Effector memory CD4-positive, alpha-beta T cell (primary cell): ENCODE data around the gene AKAP1.
A peak's percentile ranks its signal among the peaks of the same experiment; 100 is the strongest.

Experiments used
- DNase-seq, 3 donors: peaks; one replicate each; pipeline ENCODE4 v3.0.0-alpha.2; 2020
- H3K27ac ChIP-seq: 2 replicates; pipeline ENCODE4 v1.7.0; 2013; ENCODE audit warnings: mild to moderate bottlenecking, low read length, moderate library complexity; ENCODE audit not compliant: insufficient read depth, poor library complexity, severe bottlenecking
- H3K27me3 ChIP-seq: replicated peaks from 2 replicates; pipeline ENCODE4 v1.7.0; 2013; ENCODE audit warnings: mild to moderate bottlenecking, low read length; ENCODE audit not compliant: insufficient read depth, control insufficient read depth, poor library complexity, severe bottlenecking
- H3K36me3 ChIP-seq: 2 replicates; pipeline ENCODE4 v1.7.0; 2013; ENCODE audit warnings: mild to moderate bottlenecking, low read length, moderate library complexity; ENCODE audit not compliant: control insufficient read depth, insufficient read depth
- H3K4me1 ChIP-seq: 2 replicates; pipeline ENCODE4 v1.7.0; 2013; ENCODE audit warnings: low read length, mild to moderate bottlenecking; ENCODE audit not compliant: control insufficient read depth, insufficient read depth, poor library complexity, severe bottlenecking
- H3K4me3 ChIP-seq: 2 replicates; pipeline ENCODE4 v1.7.0; 2013; ENCODE audit warnings: low read length, low read depth, mild to moderate bottlenecking; ENCODE audit not compliant: insufficient read depth, poor library complexity, severe bottlenecking
- H3K9me3 ChIP-seq: 2 replicates; pipeline ENCODE4 v1.7.0; 2013; ENCODE audit warnings: mild to moderate bottlenecking, low read length, moderate library complexity; ENCODE audit not compliant: control insufficient read depth

The AKAP1 gene

GRCh38 chr17:57075193-57075592 lies 9.9 kb upstream of the AKAP1 start:
- H3K4me3 ChIP-seq: no peak overlapping the region

DNA sequence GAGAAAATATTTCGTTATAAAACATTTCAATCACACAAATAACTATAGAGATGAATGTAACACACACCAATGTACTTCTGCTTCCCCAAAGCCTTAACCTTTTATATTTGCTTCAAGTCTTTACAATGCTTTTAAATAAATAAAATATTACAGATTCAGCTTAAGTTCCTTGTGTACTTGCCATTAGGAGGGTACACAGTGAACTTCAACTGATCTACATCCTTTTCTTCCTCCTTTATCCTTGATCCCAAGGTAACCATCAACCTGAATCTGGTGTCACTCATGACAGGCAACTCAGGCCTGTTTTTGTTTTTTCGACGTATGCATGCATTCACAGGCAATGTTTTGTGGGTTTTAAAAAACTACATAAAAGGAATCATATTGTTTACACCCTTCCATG lies 9.3 kb upstream of the AKAP1 start:
- H3K4me3 ChIP-seq: no peak overlapping the region
- no peaks in the 10 kb centered on the region for H3K4me1 ChIP-seq
- no peaks in the 10 kb centered on the region for H3K9me3 ChIP-seq
- H3K36me3 ChIP-seq: no peaks in the 10 kb centered on the region
- DNase-seq: no peak
- no peak overlapping the region for H3K27ac ChIP-seq
- no peaks in the 10 kb centered on the region for H3K27me3 ChIP-seq

More at GRCh38 chr17:57075193-57075592, 9.9 kb upstream of the AKAP1 start:
- no peak for DNase-seq
- H3K9me3 ChIP-seq: no peaks in the 10 kb centered on the region
- no peaks in the 10 kb centered on the region for H3K4me1 ChIP-seq
- H3K27me3 ChIP-seq: no peaks in the 10 kb centered on the region
- no peak overlapping the region for H3K27ac ChIP-seq
- no peaks in the 10 kb centered on the region for H3K36me3 ChIP-seq

- no peak for DNase-seq
- H3K9me3 ChIP-seq: no peaks in the 10 kb centered on the region
- H3K27ac ChIP-seq: no peak overlapping the region
- no peaks in the 10 kb centered on the region for H3K4me1 ChIP-seq
- no peaks in the 10 kb centered on the region for H3K27me3 ChIP-seq
- H3K36me3 ChIP-seq: no peaks in the 10 kb centered on the region
- no peak overlapping the region for H3K4me3 ChIP-seq
These were observed 8.0 kb upstream of the AKAP1 start for GRCh38 chr17:57077000-57077399.

GRCh38 chr17:57078274-57078673 lies 6.8 kb upstream of the AKAP1 start:
- no peaks in the 10 kb centered on the region for H3K4me1 ChIP-seq
- no peaks in the 10 kb centered on the region for H3K9me3 ChIP-seq
- H3K27me3 ChIP-seq: no peaks in the 10 kb centered on the region
- H3K4me3 ChIP-seq: no peak overlapping the region
- DNase-seq: no peak
- no peak overlapping the region for H3K27ac ChIP-seq
- no peaks in the 10 kb centered on the region for H3K36me3 ChIP-seq

DNA sequence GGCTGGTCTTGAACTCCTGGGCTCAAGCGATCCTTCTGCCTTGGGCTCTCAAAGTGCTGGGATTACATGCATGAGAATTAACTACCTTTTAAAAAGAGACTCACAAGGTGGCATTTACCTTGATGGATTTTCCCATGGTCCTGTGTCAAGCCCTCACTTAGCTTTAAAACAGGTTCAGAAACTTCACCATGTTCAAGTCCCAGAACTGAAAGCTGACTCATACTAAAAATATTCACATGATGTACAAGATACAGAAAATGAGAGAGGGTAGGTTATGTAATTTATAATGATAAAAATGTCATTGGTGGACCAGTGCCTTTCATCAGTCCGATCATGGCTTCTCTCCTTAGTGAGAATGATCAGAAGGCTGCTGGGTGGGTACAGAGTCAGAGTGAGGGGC lies 4.3 kb upstream of the AKAP1 start:
- H3K4me3 ChIP-seq: no peak overlapping the region
- H3K27ac ChIP-seq: no peak overlapping the region
- H3K27me3 ChIP-seq: no peaks in the 10 kb centered on the region
- DNase-seq: no peak
- peaks cover 3% of the 10 kb centered on the region for H3K4me1 ChIP-seq
- no peaks in the 10 kb centered on the region for H3K9me3 ChIP-seq
- no peaks in the 10 kb centered on the region for H3K36me3 ChIP-seq

DNA sequence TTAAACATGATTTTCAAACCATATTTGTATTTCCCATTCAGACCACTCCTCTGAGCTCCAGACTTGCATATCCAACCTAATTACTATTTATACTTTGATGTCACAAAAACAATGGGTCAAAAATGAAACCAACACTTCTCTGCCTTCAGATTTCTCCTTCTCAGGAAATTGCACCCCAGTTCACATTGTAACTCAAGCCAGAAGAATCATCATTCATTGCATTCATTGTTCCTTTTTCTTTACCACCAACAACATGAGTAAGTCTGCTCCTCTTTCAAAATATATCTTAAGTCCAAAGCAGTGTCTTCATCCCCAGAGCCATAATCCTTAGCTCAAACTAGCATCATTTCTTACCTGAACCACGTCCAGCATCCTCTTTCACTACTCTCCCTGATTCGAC lies 2.6 kb upstream of the AKAP1 start:
- Histone ChIP-seq H3K27me3 (no peaks in the 10 kb centered on the region), H3K27ac (no peak overlapping the region), H3K4me3 (no peak overlapping the region), H3K36me3 (no peaks in the 10 kb centered on the region), H3K9me3 (no peaks in the 10 kb centered on the region), H3K4me1 (peaks cover 9% of the 10 kb centered on the region)
- no peak for DNase-seq

DNA sequence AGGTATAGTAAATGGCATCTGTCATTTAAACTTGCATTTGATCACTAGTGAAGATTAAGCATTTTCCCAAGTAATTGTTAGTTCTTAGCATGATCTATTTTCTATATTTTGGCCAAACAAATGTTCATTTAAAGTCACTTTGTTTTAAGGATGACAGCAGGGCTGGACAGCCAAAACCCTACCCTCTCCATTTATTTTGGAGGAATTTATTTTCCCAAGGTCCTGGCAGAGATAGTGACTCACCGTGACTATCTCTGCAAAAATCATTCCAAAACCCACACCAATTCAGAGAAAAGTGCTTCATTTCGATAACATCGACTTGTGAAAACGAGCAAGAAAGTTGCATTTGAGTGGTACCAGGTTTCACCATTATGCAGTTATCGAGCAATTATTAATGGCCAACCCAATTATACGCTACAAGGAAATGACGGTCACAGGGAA lies 665 bp upstream of the AKAP1 start:
- peaks cover 9% of the 10 kb centered on the region for H3K4me1 ChIP-seq
- peak overlapping the region; percentile 82 for H3K4me3 ChIP-seq
- no peaks in the 10 kb centered on the region for H3K36me3 ChIP-seq
- DNase-seq: no peak
- peak overlapping the region; percentile 96 for H3K27ac ChIP-seq
- H3K27me3 ChIP-seq: no peaks in the 10 kb centered on the region
- no peaks in the 10 kb centered on the region for H3K9me3 ChIP-seq

- no peaks in the 10 kb centered on the region for H3K36me3 ChIP-seq
- no peaks in the 10 kb centered on the region for H3K9me3 ChIP-seq
- H3K4me1 ChIP-seq: peaks cover 9% of the 10 kb centered on the region
- H3K27ac ChIP-seq: peak overlapping the region; percentile 75
- H3K4me3 ChIP-seq: peak overlapping the region; percentile 76
- peak; percentile 38 to 51 (median 45) for DNase-seq
- H3K27me3 ChIP-seq: no peaks in the 10 kb centered on the region
These were observed 512 bp downstream of the AKAP1 start for GRCh38 chr17:57085448-57086068.

DNA sequence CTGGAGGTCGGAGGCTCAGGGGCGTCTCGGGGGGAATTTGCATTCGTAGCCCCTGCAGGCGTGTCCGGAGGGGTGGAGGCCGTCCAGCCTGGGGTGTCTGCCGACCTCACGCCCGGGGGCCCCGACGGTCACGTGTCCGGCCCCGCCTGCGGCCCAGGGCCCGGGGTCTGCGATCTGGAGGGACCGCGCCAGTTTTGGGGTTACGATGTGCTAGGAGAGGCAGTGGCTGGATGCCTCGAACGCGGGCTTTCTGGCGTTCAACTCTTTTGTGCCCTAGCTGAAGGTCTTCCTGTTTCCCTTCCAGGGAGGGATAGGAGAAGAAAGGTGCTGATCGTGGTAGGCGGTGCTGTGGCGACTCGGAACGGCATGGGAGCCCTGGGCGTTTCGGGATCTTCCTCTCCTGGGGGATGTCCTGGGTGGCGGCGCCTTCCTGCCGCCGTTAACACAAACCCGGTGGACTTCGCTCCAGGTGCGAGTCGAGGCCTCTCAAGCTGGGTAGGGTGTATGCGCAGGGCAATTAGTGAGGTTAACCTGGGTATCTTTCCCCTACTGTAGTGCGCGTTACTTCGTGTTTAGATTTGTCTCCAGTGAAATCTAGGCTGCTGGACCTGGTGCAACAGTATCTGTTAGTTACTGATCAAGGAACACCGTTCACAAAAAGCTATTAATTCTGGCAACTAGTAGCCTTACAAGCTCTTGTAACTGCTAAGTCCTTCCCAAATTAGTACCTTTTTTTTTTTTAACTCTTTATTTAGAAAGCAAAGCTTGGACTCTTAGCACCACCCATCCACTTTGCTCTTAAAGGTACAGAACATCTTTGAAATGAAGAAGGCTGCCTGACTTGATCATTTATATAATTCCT lies 1.3 kb downstream of the AKAP1 start:
- no peaks in the 10 kb centered on the region for H3K27me3 ChIP-seq
- peaks cover 9% of the 10 kb centered on the region for H3K4me1 ChIP-seq
- no peaks in the 10 kb centered on the region for H3K9me3 ChIP-seq
- H3K4me3 ChIP-seq: peak overlapping the region; percentile 76
- DNase-seq: peak in 2 of 3 donors; percentile 1 to 3
- peak overlapping the region; percentile 75 for H3K27ac ChIP-seq
- H3K36me3 ChIP-seq: no peaks in the 10 kb centered on the region

DNA sequence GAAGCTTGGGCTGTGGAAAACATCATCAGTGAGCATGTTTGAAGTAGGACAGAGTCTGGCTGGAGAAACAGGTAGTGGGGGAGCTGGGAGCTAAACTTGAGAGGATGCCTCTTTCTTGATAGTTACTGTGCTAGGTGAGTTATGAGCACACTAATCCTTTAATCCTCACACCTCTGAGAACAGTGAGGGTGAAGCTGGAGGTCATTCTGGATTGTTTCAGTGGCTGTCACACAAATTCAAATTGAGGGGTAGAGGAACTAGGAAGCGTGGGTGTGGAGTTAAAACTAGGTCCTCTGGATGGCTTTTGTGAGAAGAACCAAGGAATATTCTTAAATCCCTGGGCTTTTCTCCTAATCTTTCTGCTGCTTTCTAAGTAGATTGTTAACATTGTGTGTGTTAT lies 3.3 kb downstream of the AKAP1 start:
- H3K9me3 ChIP-seq: no peaks in the 10 kb centered on the region
- H3K27ac ChIP-seq: no peak overlapping the region
- H3K4me3 ChIP-seq: no peak overlapping the region
- no peaks in the 10 kb centered on the region for H3K36me3 ChIP-seq
- H3K4me1 ChIP-seq: peaks cover 9% of the 10 kb centered on the region
- no peaks in the 10 kb centered on the region for H3K27me3 ChIP-seq
- DNase-seq: no peak
